ENCODE results near the gene PDE3A. TPM values are rescaled to one million over a fixed set of nuclear protein-coding genes. Genes with fewer than 3 reads are reported as not detected.

Gene PDE3A
- total RNA-seq, 4 donors from 2014 or later: 4.4 to 5.3 (median 4.9) TPM

DNA sequence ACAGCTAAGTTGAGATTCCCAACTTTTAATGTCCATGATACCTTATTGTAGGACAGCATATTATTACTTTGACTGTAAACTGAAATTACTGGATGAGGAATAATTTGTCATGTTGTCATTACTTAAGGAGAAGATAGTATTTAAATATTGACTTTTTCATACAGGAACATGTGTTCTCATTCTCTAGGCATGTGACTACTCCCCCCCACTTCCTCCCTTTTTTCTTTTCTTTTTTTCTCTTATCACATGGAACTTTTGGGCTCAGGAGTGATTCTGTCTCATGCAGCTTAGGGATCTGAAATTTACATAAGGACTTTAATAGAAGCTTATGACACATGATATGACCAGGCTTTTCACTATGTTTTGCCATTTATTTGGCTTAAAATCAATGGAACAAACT is 199.1 kb downstream of the PDE3A start:
- in situ Hi-C loops (cut with MboI; ENCODE audit: low sequenced_read_pairs in 4 of 4): no loop called here
- intact Hi-C loops (cut with DNase I; ENCODE audit: low total_unique reads): no loop called here
- no peak for TF ChIP-seq POLR2A (IDR thresholded peaks at IDR 0.05)
- TF ChIP-seq, protein P1, sequence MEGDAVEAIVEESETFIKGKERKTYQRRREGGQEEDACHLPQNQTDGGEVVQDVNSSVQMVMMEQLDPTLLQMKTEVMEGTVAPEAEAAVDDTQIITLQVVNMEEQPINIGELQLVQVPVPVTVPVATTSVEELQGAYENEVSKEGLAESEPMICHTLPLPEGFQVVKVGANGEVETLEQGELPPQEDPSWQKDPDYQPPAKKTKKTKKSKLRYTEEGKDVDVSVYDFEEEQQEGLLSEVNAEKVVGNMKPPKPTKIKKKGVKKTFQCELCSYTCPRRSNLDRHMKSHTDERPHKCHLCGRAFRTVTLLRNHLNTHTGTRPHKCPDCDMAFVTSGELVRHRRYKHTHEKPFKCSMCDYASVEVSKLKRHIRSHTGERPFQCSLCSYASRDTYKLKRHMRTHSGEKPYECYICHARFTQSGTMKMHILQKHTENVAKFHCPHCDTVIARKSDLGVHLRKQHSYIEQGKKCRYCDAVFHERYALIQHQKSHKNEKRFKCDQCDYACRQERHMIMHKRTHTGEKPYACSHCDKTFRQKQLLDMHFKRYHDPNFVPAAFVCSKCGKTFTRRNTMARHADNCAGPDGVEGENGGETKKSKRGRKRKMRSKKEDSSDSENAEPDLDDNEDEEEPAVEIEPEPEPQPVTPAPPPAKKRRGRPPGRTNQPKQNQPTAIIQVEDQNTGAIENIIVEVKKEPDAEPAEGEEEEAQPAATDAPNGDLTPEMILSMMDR (IDR thresholded peaks at IDR 0.05 in 4 of 5, conservative IDR thresholded peaks at IDR 0.05 in 1 of 5): no peak
- no peak overlapping the region for H3K27ac ChIP-seq
- ATAC-seq: no peak
- no peaks in the 10 kb centered on the region for H3K4me1 ChIP-seq
- no peaks in the 10 kb centered on the region for H3K36me3 ChIP-seq
- H3K9me3 ChIP-seq: no peaks in the 10 kb centered on the region
- H3K27me3 ChIP-seq: no peaks in the 10 kb centered on the region
- H3K4me3 ChIP-seq: no peak overlapping the region
- no peak for DNase-seq

DNA sequence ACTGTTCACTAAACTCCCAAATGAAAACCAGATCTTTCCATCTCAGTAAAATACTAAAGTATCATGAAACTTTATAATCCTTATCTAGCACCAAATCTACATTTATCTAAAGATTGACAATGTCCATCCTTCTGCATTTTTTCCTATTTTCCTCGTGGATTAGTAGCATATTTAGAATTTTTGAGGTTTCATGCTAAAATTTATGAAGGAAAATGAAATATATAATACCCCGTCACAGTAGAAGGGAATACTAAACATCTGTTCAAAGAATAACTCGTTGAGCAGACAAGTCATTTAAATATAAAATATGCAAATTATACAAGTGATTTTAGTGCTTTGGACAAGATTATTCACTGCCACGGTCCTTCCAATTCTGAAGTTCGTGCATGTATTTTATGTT is 204.1 kb downstream of the PDE3A start:
- DNase-seq (no peak), ATAC-seq (no peak)
- Histone ChIP-seq H3K27ac (no peak overlapping the region), H3K9me3 (no peaks in the 10 kb centered on the region), H3K36me3 (no peaks in the 10 kb centered on the region), H3K4me1 (no peaks in the 10 kb centered on the region), H3K4me3 (no peak overlapping the region), H3K27me3 (no peaks in the 10 kb centered on the region)
- intact Hi-C loops (cut with DNase I; ENCODE audit: low total_unique reads): no loop called here
- TF ChIP-seq, protein P1 (IDR thresholded peaks at IDR 0.05 in 4 of 5, conservative IDR thresholded peaks at IDR 0.05 in 1 of 5): no peak
- no peak for TF ChIP-seq POLR2A (IDR thresholded peaks at IDR 0.05)
- in situ Hi-C loops (cut with MboI; ENCODE audit: low sequenced_read_pairs in 4 of 4): no loop called here

DNA sequence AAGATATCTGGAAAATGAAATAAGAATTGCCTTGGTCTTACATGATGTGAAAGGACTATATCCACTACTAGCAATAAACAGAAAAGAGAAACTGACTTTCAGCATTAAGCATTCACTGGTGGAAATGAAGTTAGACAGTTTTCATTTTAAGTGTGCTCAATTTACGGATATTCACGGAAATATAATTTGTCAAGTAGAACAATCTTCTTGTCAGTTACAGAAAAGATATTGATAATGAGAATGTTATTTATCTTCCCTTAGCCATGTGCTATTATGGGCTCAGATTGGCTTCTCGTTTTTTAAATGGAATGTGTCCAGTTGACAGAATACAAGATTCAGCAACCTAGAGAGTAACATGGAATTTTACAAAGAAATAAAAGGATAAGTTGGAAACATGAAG is 208.2 kb downstream of the PDE3A start:
- H3K9me3 ChIP-seq: no peaks in the 10 kb centered on the region
- H3K36me3 ChIP-seq: no peaks in the 10 kb centered on the region
- TF ChIP-seq POLR2A (IDR thresholded peaks at IDR 0.05): no peak
- TF ChIP-seq, protein P1 (IDR thresholded peaks at IDR 0.05 in 4 of 5, conservative IDR thresholded peaks at IDR 0.05 in 1 of 5): no peak
- H3K4me1 ChIP-seq: no peaks in the 10 kb centered on the region
- DNase-seq (no peak), ATAC-seq (no peak)
- H3K27me3 ChIP-seq: no peaks in the 10 kb centered on the region
- in situ Hi-C loops (cut with MboI; ENCODE audit: low sequenced_read_pairs in 4 of 4): no loop called here
- no peak overlapping the region for H3K27ac ChIP-seq
- intact Hi-C loops (cut with DNase I; ENCODE audit: low total_unique reads): no loop called here
- no peak overlapping the region for H3K4me3 ChIP-seq

DNA sequence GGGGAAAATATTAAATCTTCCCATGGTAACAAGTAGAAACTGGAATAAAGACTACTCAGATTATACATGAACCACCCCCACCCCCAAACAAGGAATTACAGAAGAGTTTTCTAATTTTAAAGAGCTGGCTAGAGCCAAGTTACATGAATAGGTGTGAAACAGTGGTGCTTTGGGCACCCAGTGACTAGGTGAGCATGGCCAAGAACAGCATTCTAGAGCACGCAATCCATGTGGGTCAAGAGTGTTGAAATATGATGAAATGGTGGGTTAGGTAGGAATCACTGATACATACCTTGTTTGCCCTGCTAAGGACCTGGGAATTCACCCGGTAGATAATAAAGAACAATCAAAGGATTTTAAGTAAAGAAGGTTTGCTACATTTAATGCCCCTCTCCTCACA is 208.7 kb downstream of the PDE3A start:
- Histone ChIP-seq H3K4me1 (no peaks in the 10 kb centered on the region), H3K4me3 (no peak overlapping the region), H3K36me3 (no peaks in the 10 kb centered on the region), H3K9me3 (no peaks in the 10 kb centered on the region), H3K27me3 (no peaks in the 10 kb centered on the region), H3K27ac (no peak overlapping the region)
- intact Hi-C loops (cut with DNase I; ENCODE audit: low total_unique reads) (no loop called here), in situ Hi-C loops (cut with MboI; ENCODE audit: low sequenced_read_pairs in 4 of 4) (no loop called here)
- ATAC-seq: no peak
- TF ChIP-seq, protein P1 (IDR thresholded peaks at IDR 0.05 in 4 of 5, conservative IDR thresholded peaks at IDR 0.05 in 1 of 5): no peak
- TF ChIP-seq POLR2A (IDR thresholded peaks at IDR 0.05): no peak
- DNase-seq: no peak

DNA sequence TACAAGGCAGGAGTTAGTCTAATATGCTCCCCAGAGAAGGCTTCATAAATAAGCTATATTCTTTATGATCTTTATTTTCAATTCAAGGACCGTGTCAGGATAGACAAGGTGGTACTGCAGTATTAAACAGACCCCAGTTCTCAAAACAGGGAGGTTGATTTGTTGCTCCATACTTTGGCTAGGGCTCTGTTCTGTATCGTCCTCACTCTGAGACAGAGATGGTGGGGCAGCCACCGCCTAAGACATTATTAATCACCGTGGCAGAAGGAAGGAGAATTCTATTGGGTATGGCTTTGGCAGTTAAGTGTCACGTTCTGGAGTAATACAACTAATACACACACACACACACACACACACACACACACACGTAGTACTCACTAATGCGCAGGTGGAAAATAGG is 209.8 kb downstream of the PDE3A start:
- Histone ChIP-seq H3K27ac (no peak overlapping the region), H3K36me3 (no peaks in the 10 kb centered on the region), H3K9me3 (no peaks in the 10 kb centered on the region), H3K27me3 (no peaks in the 10 kb centered on the region), H3K4me1 (no peaks in the 10 kb centered on the region), H3K4me3 (no peak overlapping the region)
- in situ Hi-C loops (cut with MboI; ENCODE audit: low sequenced_read_pairs in 4 of 4): no loop called here
- ATAC-seq (no peak), DNase-seq (no peak)
- intact Hi-C loops (cut with DNase I; ENCODE audit: low total_unique reads): no loop called here
- TF ChIP-seq POLR2A (IDR thresholded peaks at IDR 0.05): no peak
- TF ChIP-seq, protein P1 (IDR thresholded peaks at IDR 0.05 in 4 of 5, conservative IDR thresholded peaks at IDR 0.05 in 1 of 5): no peak

Measured in gastrocnemius medialis (tissue), 4 donors.